Mesenchymal stem cell (in vitro differentiated cells and primary cell): ENCODE measurements around the gene CCDC137.
A peak's percentile ranks its signal among the peaks of the same experiment; 100 is the strongest.

Experiments used
- DNase-seq: peaks from one replicate; pipeline ENCODE4 v3.0.0-alpha.2; 2013
- H2AFZ ChIP-seq: one replicate; pipeline ENCODE4 v1.6.1; 2013; ENCODE audit warnings: low read depth, mild to moderate bottlenecking, control low read depth, inconsistent platforms, low read length, moderate library complexity
- H2AK5ac ChIP-seq: 2 replicates; pipeline ENCODE4 v1.6.1; 2013; ENCODE audit warnings: low read length, moderate library complexity, mild to moderate bottlenecking, inconsistent platforms; ENCODE audit not compliant: severe bottlenecking
- H2BK120ac ChIP-seq: one replicate; pipeline ENCODE4 v1.6.1; 2013; ENCODE audit warnings: low read depth, mild to moderate bottlenecking, inconsistent platforms, low read length, moderate library complexity
- H2BK12ac ChIP-seq, 2 experiments: one replicate each; pipeline ENCODE4 v1.6.1; 2013; ENCODE audit warnings: inconsistent platforms in 2 of 2, low read length in 2 of 2, mild to moderate bottlenecking in 2 of 2, moderate library complexity in 2 of 2, control low read depth in 1 of 2
- H2BK15ac ChIP-seq: one replicate; pipeline ENCODE4 v1.6.1; 2013; ENCODE audit warnings: mild to moderate bottlenecking, low read depth, inconsistent platforms; ENCODE audit not compliant: poor library complexity, severe bottlenecking
- H2BK5ac ChIP-seq: 2 replicates; pipeline ENCODE4 v1.6.1; 2013; ENCODE audit warnings: low read depth, mild to moderate bottlenecking, low read length, control low read depth, inconsistent platforms; ENCODE audit not compliant: poor library complexity, severe bottlenecking
- H3K14ac ChIP-seq, 2 experiments: one replicate each; pipeline ENCODE4 v1.6.1; 2013; ENCODE audit warnings: inconsistent platforms in 2 of 2, low read length in 2 of 2, control low read depth in 1 of 2, mild to moderate bottlenecking in 1 of 2, moderate library complexity in 1 of 2
- H3K18ac ChIP-seq, 2 experiments: one replicate each; pipeline ENCODE4 v1.6.1; 2013; ENCODE audit warnings: inconsistent platforms in 2 of 2, low read length in 2 of 2, control low read depth in 1 of 2, low read depth in 1 of 2, mild to moderate bottlenecking in 1 of 2
- H3K23ac ChIP-seq, 2 experiments: one replicate each; pipeline ENCODE4 v1.6.1; 2013; ENCODE audit warnings: inconsistent platforms in 2 of 2, low read length in 2 of 2, mild to moderate bottlenecking in 2 of 2, moderate library complexity in 2 of 2, control low read depth in 1 of 2
- H3K27ac ChIP-seq: 2 replicates; pipeline ENCODE4 v1.5.1; 2013; ENCODE audit warnings: mild to moderate bottlenecking, moderate library complexity, low read length, control low read depth, inconsistent platforms; ENCODE audit not compliant: poor library complexity, severe bottlenecking
- H3K27me3 ChIP-seq, 2 experiments: 2 replicates each; pipeline versions ENCODE4 v1.6.1 to v1.7.0; 2013; ENCODE audit warnings: low read length in 2 of 2, mild to moderate bottlenecking in 2 of 2, moderate library complexity in 2 of 2, control low read depth in 1 of 2, inconsistent platforms in 1 of 2; ENCODE audit not compliant: control insufficient read depth in 1 of 2, insufficient read depth in 1 of 2
- H3K36me3 ChIP-seq, 2 experiments: 2 replicates each; pipeline versions ENCODE4 v1.6.1 to v1.7.0; 2013; ENCODE audit warnings: low read length in 2 of 2, control low read depth in 1 of 2, inconsistent platforms in 1 of 2, low read depth in 1 of 2, mild to moderate bottlenecking in 1 of 2; ENCODE audit not compliant: insufficient read depth in 2 of 2, control insufficient read depth in 1 of 2
- H3K4ac ChIP-seq, 2 experiments: one replicate each; pipeline ENCODE4 v1.6.1; 2013; ENCODE audit warnings: inconsistent platforms in 2 of 2, low read length in 2 of 2, mild to moderate bottlenecking in 2 of 2, moderate library complexity in 2 of 2, control low read depth in 1 of 2, low read depth in 1 of 2
- H3K4me1 ChIP-seq: 2 replicates; pipeline ENCODE4 v1.6.1; 2013; ENCODE audit warnings: low read depth, low read length, control low read depth; ENCODE audit not compliant: control insufficient read depth, insufficient read depth
- H3K4me2 ChIP-seq: 2 replicates; pipeline ENCODE4 v1.6.1; 2013; ENCODE audit warnings: low read length, mild to moderate bottlenecking, inconsistent platforms; ENCODE audit not compliant: poor library complexity, severe bottlenecking
- H3K4me3 ChIP-seq, 2 experiments: 2 replicates each; pipeline versions ENCODE4 v1.5.1 to v1.7.0; 2013; ENCODE audit warnings: low read length in 2 of 2, mild to moderate bottlenecking in 2 of 2, control low read depth in 1 of 2, low read depth in 1 of 2; ENCODE audit not compliant: insufficient read depth in 1 of 2
- H3K79me1 ChIP-seq: replicated peaks from 2 replicates; pipeline ENCODE4 v1.6.1; 2013; ENCODE audit warnings: mild to moderate bottlenecking, control low read depth, low read length, inconsistent platforms; ENCODE audit not compliant: poor library complexity, severe bottlenecking
- H3K9ac ChIP-seq: 2 replicates; pipeline ENCODE4 v1.7.0; 2013; ENCODE audit warnings: mild to moderate bottlenecking, low read length, moderate library complexity
- H3K9me3 ChIP-seq: 2 replicates; pipeline ENCODE4 v1.7.0; 2013; ENCODE audit warnings: mild to moderate bottlenecking, low read length; ENCODE audit not compliant: control insufficient read depth
- H4K8ac ChIP-seq: one replicate; pipeline ENCODE4 v1.6.1; 2013; ENCODE audit warnings: inconsistent platforms, mild to moderate bottlenecking, low read length, moderate library complexity
- H4K91ac ChIP-seq: one replicate; pipeline ENCODE4 v1.6.1; 2013; ENCODE audit warnings: mild to moderate bottlenecking, low read length, inconsistent platforms
- WGBS: methylation state at CpG from one replicate; pipeline ENCODE4 v1.1.7; 2013; ENCODE audit warnings: mixed read lengths; 5-methylcytosine and 5-hydroxymethylcytosine counted together

CCDC137 gene

DNA sequence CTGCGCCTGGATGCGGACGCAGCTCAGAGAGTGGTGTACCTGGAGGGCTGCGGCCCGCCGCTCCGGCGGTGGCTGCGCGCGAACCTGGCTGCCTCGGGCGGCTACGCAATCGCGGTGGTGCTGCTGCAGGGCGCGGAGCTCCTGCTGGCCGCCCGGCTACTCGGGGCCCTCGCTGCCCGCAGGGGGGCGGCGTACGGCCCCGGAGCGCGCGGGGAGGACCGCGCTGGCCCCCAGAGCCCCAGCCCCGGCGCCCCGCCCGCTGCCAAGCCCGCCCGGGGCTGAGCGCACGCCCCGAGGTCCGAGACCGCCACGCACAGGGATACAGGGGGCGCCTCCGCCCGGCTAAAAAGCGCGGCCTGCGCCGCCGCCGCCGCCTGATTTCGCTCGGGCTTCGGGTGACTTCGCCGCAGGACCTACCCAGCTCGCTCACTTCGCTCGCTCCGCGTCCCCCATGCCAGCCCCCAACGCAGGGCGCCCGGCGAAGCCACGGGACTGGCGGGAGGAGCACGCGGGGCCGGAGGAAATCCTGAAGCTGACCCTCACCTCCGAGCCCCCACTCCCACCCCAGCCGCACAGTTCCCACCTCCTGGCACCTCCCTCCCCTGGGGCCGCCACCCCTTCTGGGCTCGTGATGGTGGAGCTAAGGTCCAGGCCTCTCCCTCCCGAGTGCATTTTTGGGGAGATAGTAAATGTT lies 18.4 kb upstream of the CCDC137 start:
- no peak overlapping the region for H3K14ac ChIP-seq
- no peak overlapping the region for H2AK5ac ChIP-seq
- no peak overlapping the region for H2AFZ ChIP-seq
- peak overlapping the region in 1 of 2 experiments; percentile 42 for H3K18ac ChIP-seq
- H3K79me1 ChIP-seq, result no peaks in the 10 kb centered on the region
- H2BK120ac ChIP-seq, result no peak overlapping the region
- H3K4me2 ChIP-seq, result no peak overlapping the region
- no peak for DNase-seq
- peaks cover 4 to 5% of the 10 kb centered on the region in 2 experiments for H3K36me3 ChIP-seq
- peak overlapping the region; percentile 5 to 47 for H3K4me3 ChIP-seq
- H3K4me1 ChIP-seq, result peaks cover 22% of the 10 kb centered on the region
- H3K9me3 ChIP-seq, result no peaks in the 10 kb centered on the region
- peak overlapping the region; percentile 13 for H4K91ac ChIP-seq
- H3K27me3 ChIP-seq, result peaks cover 21 to 23% of the 10 kb centered on the region in 2 experiments
- H3K27ac ChIP-seq, result no peak overlapping the region
- H3K4ac ChIP-seq, result no peak overlapping the region
- H3K23ac ChIP-seq, result no peak overlapping the region
- no peak overlapping the region for H2BK12ac ChIP-seq
- no peak overlapping the region for H2BK15ac ChIP-seq
- 5% methylated on average over 44 of the region's 78 CpGs for WGBS
- H4K8ac ChIP-seq, result peak overlapping the region; percentile 39
- H3K9ac ChIP-seq, result no peak overlapping the region
- no peak overlapping the region for H2BK5ac ChIP-seq

DNA sequence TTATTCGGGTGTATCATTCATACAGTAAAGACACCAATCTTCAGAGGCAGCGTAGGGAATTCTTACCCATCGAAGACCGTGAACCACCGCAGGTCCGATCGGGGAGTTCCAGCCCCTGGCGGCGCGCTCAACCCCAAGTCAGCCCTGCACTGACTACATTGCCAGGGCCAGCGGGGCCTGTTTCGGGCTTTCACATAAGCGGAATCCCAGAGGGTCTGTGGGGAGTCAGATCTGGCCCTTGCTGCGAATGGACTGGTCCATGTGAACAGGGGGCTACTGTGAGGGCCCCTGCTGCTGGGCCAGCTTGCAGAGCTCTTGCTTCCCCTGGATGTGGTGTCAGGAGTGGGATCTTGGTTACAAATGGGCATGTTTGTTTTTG lies 17.8 kb upstream of the CCDC137 start:
- DNase-seq, result no peak
- H3K18ac ChIP-seq, result no peak overlapping the region
- no peak overlapping the region for H3K23ac ChIP-seq
- no peak overlapping the region for H2BK15ac ChIP-seq
- no peak overlapping the region for H3K4me2 ChIP-seq
- no peak overlapping the region for H3K9ac ChIP-seq
- no peak overlapping the region for H3K4me3 ChIP-seq
- no peak overlapping the region for H4K91ac ChIP-seq
- H2AK5ac ChIP-seq, result no peak overlapping the region
- H3K4me1 ChIP-seq, result peaks cover 26% of the 10 kb centered on the region
- no peaks in the 10 kb centered on the region for H3K9me3 ChIP-seq
- no peak overlapping the region for H3K14ac ChIP-seq
- no peak overlapping the region for H4K8ac ChIP-seq
- peaks cover 21 to 23% of the 10 kb centered on the region in 2 experiments for H3K27me3 ChIP-seq
- H3K4ac ChIP-seq, result no peak overlapping the region
- no peak overlapping the region for H3K27ac ChIP-seq
- no peak overlapping the region for H2BK12ac ChIP-seq
- H3K36me3 ChIP-seq, result peaks cover 4 to 5% of the 10 kb centered on the region in 2 experiments
- H2BK120ac ChIP-seq, result no peak overlapping the region
- H2BK5ac ChIP-seq, result no peak overlapping the region
- no peaks in the 10 kb centered on the region for H3K79me1 ChIP-seq
- 51% methylated on average over 14 of the region's 14 CpGs for WGBS
- H2AFZ ChIP-seq, result no peak overlapping the region

DNA sequence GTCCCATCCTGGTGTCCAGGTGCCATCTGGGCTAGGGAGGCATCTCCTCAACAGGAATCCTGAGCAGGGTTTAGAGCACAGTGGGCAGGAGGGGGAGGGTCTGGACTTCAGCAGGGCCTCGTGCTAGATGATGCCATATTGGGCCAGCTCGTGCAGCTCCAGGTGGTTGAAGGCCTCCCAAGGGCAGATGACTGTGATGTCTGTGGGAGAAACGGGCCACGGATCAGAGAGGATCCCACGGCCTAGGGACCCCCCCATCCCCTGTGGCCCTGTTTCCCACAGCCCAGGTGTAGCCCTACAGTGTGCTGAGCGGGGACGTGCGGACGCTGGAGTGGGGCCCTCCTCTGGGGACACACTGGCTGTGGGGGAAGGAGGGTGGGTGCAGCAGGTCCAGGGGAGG lies 15.6 kb upstream of the CCDC137 start:
- H2BK5ac ChIP-seq, result no peak overlapping the region
- H3K4me2 ChIP-seq, result no peak overlapping the region
- no peak overlapping the region for H3K18ac ChIP-seq
- no peak overlapping the region for H2BK120ac ChIP-seq
- no peak overlapping the region for H2BK12ac ChIP-seq
- H3K9me3 ChIP-seq, result no peaks in the 10 kb centered on the region
- H3K27ac ChIP-seq, result no peak overlapping the region
- no peak overlapping the region for H3K4ac ChIP-seq
- H3K4me3 ChIP-seq, result no peak overlapping the region
- H2AFZ ChIP-seq, result no peak overlapping the region
- WGBS, result 84% methylated on average over 5 of the region's 9 CpGs
- H3K36me3 ChIP-seq, result no peaks in the 10 kb centered on the region
- no peaks in the 10 kb centered on the region for H3K79me1 ChIP-seq
- peaks cover 26% of the 10 kb centered on the region for H3K4me1 ChIP-seq
- no peak overlapping the region for H4K91ac ChIP-seq
- no peak overlapping the region for H3K23ac ChIP-seq
- DNase-seq, result no peak
- peaks cover 21 to 23% of the 10 kb centered on the region in 2 experiments for H3K27me3 ChIP-seq
- no peak overlapping the region for H3K9ac ChIP-seq
- no peak overlapping the region for H4K8ac ChIP-seq
- no peak overlapping the region for H2BK15ac ChIP-seq
- no peak overlapping the region for H2AK5ac ChIP-seq
- H3K14ac ChIP-seq, result no peak overlapping the region

DNA sequence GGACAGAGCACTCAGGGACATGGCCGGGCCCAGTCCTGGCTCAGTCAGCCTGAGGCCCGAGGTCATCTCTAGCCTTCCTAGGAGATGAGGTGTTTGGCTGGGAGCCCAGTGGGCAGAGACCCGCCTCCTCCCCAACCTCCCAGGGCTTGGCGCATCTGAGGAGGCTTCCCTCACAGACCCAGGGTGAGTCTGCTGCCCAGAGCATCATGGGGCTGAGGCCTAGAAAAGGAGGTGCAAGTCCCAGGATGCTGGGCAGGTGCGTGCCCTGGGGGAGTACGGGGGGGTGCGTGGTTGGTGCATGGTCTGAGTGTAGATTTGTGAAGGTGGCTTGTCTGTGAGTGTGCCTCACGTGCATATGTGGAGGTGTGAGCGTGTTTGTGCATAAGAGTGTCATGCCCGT lies 14.8 kb upstream of the CCDC137 start:
- Histone ChIP-seq H3K4me2 (no peak overlapping the region), H3K27ac (no peak overlapping the region), H2AK5ac (no peak overlapping the region), H4K8ac (peak overlapping the region; percentile 29), H3K9me3 (no peaks in the 10 kb centered on the region), H3K4me3 (no peak overlapping the region), H3K27me3 (peaks cover 20 to 22% of the 10 kb centered on the region in 2 experiments), H3K14ac (no peak overlapping the region), H3K23ac (no peak overlapping the region), H3K4me1 (peaks cover 26% of the 10 kb centered on the region), H3K36me3 (no peaks in the 10 kb centered on the region), H3K9ac (no peak overlapping the region), H3K79me1 (no peaks in the 10 kb centered on the region), H4K91ac (peak overlapping the region; percentile 72), H2BK120ac (no peak overlapping the region), H3K4ac (no peak overlapping the region), H2AFZ (no peak overlapping the region), H2BK5ac (no peak overlapping the region), H3K18ac (no peak overlapping the region), H2BK15ac (no peak overlapping the region), H2BK12ac (no peak overlapping the region)
- DNase-seq, result peak; percentile 65
- WGBS, result 72% methylated on average over 10 of the region's 10 CpGs
